Endodermal cell (in vitro differentiated cells): ENCODE data around the gene SLAMF6. TPM values are rescaled to one million over a fixed set of nuclear protein-coding genes. Genes with fewer than 3 reads are reported as not detected.
"Not testable (repeated sequence)": the region's sequence is repeated elsewhere in the genome, so short reads cannot be mapped to it uniquely, and the experiment has no call there.

ENCODE experiments used
- DNase-seq: peaks from one replicate; pipeline ENCODE4 v3.0.0-alpha.2; 2017
- H3K27ac ChIP-seq: 2 replicates; pipeline ENCODE4 v1.5.1; 2013; ENCODE audit warnings: mild to moderate bottlenecking, low read depth, low read length, moderate library complexity
- H3K27me3 ChIP-seq: 2 replicates; pipeline ENCODE4 v1.6.1; 2013; ENCODE audit warnings: mild to moderate bottlenecking, low read length, moderate library complexity; ENCODE audit not compliant: insufficient read depth, control insufficient read depth, poor library complexity, severe bottlenecking
- H3K36me3 ChIP-seq: 2 replicates; pipeline ENCODE4 v1.7.0; 2013; ENCODE audit warnings: mild to moderate bottlenecking, low read length, moderate library complexity; ENCODE audit not compliant: control insufficient read depth, insufficient read depth
- H3K4me1 ChIP-seq: one replicate; pipeline ENCODE4 v1.7.0; 2013; ENCODE audit warnings: low read length; ENCODE audit not compliant: control insufficient read depth, insufficient read depth
- H3K4me3 ChIP-seq: 2 replicates; pipeline ENCODE4 v1.5.1; 2013; ENCODE audit warnings: mild to moderate bottlenecking, low read length, moderate library complexity
- H3K9ac ChIP-seq: 2 replicates; pipeline ENCODE4 v1.6.1; 2013; ENCODE audit warnings: mild to moderate bottlenecking, low read length, moderate library complexity; ENCODE audit not compliant: poor library complexity, severe bottlenecking; ENCODE audit errors: extremely low read depth
- H3K9me3 ChIP-seq: 2 replicates; pipeline ENCODE4 v1.6.1; 2013; ENCODE audit warnings: mild to moderate bottlenecking, low read length, moderate library complexity; ENCODE audit not compliant: control insufficient read depth
- H3K27ac Mint-ChIP-seq: 2 replicates; pipeline ENCODE4 v1.8.0; 2020; ENCODE audit warnings: mixed read lengths
- H3K27me3 Mint-ChIP-seq: 2 replicates; pipeline ENCODE4 v1.8.0; 2021; ENCODE audit warnings: mild to moderate bottlenecking, mixed read lengths; ENCODE audit not compliant: insufficient read depth
- H3K36me3 Mint-ChIP-seq: 2 replicates; pipeline ENCODE4 v1.8.0; 2020; ENCODE audit warnings: low read depth, mixed read lengths
- H3K4me1 Mint-ChIP-seq: 2 replicates; pipeline ENCODE4 v1.8.0; 2020; ENCODE audit warnings: mixed read lengths
- H3K4me3 Mint-ChIP-seq: 2 replicates; pipeline ENCODE4 v1.8.0; 2020; ENCODE audit warnings: mild to moderate bottlenecking, moderate library complexity, mixed read lengths
- H3K9me3 Mint-ChIP-seq: 2 replicates; pipeline ENCODE4 v1.8.0; 2020; ENCODE audit warnings: mild to moderate bottlenecking, mixed read lengths
- CTCF ChIP-seq: fragments of 200-600 bp; sonication (generic); conservative IDR thresholded peaks from 2 replicates; pipeline ENCODE4 v1.5.0; 2021; ENCODE audit warnings: antibody characterized with exemption, mild to moderate bottlenecking
- WGBS, 2 experiments: methylation state at CpG; one replicate each; pipeline versions ENCODE4 v1.1.5 to v1.1.7; 2013; ENCODE audit warnings: missing lambda C conversion rate in 2 of 2, mixed read lengths in 1 of 2; ENCODE audit not compliant: insufficient coverage in 1 of 2, insufficient read length in 1 of 2; 5-methylcytosine and 5-hydroxymethylcytosine counted together
- total RNA-seq, 2 donors: library from RNA; stranded (reverse); fragmentation: NEBNext Ultra II Directional in 1 of 2; extraction: Animal tissue kit (Norgen Biotek cat#: 25700) in 1 of 2; gene quantifications; 2 replicates in 1 of 2; 3 replicates in 1 of 2; pipeline ENCODE4 v1.2.1, GENCODE V29; 2021

The SLAMF6 gene
- total RNA-seq, 2 donors from 2014 or later, result not detected

DNA sequence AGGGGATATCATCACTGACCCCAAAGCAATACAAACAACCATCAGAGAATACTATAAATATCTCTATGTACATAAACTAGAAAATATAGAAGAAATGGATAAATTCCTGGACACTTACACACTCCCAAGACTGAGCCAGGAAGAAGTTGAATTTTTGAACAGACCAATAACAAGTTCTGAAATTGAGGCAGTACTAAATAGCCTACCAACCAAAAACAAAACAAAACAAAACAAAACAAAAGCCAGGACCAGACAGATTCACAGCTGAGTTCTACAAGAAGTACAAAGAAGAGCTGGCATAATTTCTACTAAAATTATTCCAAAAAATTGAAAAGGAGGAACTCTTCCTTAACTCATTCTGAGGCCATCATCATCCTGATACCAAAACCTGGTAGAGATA lies 37.8 kb upstream of the SLAMF6 start:
- Histone ChIP-seq H3K27ac (no peak overlapping the region), H3K4me3 (no peak overlapping the region)

GRCh38 chr1:160560045-160560705 lies 37.1 kb upstream of the SLAMF6 start:
- Histone ChIP-seq H3K4me3 (no peak overlapping the region), H3K27me3 (no peaks in the 10 kb centered on the region), H3K36me3 (no peaks in the 10 kb centered on the region), H3K9ac (no peak overlapping the region), H3K4me1 (peaks cover 2% of the 10 kb centered on the region), H3K9me3 (peaks cover 15% of the 10 kb centered on the region), H3K27ac (no peak overlapping the region)
- H3K27ac Mint-ChIP-seq, result no peak overlapping the region
- no peak for DNase-seq
- H3K4me3 Mint-ChIP-seq, result no peak overlapping the region
- no peaks in the 10 kb centered on the region for H3K36me3 Mint-ChIP-seq
- peaks cover 4% of the 10 kb centered on the region for H3K27me3 Mint-ChIP-seq
- TF ChIP-seq CTCF, result no peak
- peaks cover 15% of the 10 kb centered on the region for H3K9me3 Mint-ChIP-seq
- 90 to 92% methylated on average over 4 of the region's 4 CpGs for WGBS, 2 experiments
- no peaks in the 10 kb centered on the region for H3K4me1 Mint-ChIP-seq

More for the DNA sequence above, 37.8 kb upstream of the SLAMF6 start:
- Mint-ChIP-seq H3K4me3 (no peak overlapping the region), H3K27me3 (peaks cover 2% of the 10 kb centered on the region), H3K9me3 (peaks cover 15% of the 10 kb centered on the region), H3K36me3 (no peaks in the 10 kb centered on the region), H3K27ac (no peak overlapping the region), H3K4me1 (no peaks in the 10 kb centered on the region)
- no peak for DNase-seq
- H3K36me3 ChIP-seq, result no peaks in the 10 kb centered on the region
- no peaks in the 10 kb centered on the region for H3K27me3 ChIP-seq
- peaks cover 2% of the 10 kb centered on the region for H3K4me1 ChIP-seq
- no peak for TF ChIP-seq CTCF
- H3K9me3 ChIP-seq, result peaks cover 15% of the 10 kb centered on the region
- H3K9ac ChIP-seq, result no peak overlapping the region

DNA sequence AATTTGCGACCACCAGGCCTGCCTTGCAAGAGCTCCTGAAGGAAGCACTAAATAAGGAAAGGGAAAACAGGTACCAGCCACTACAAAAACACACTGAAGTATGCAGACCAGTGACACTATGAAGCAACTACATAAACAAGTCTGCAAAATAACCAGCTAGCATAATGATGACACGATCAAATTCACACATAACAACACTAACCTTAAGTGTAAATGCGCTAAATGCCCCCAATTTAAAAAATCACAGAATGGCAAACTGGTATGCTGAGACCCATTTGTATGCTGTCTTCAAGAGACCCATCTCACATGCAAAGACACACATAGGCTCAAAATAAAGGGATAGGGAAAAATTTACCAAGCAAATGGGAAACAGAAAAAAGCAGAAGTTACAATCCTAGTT lies 36.4 kb upstream of the SLAMF6 start:
- not testable (repeated sequence) for H3K4me3 Mint-ChIP-seq, H3K27me3 Mint-ChIP-seq, DNase-seq, H3K27ac Mint-ChIP-seq, H3K36me3 Mint-ChIP-seq, H3K27me3 ChIP-seq, H3K4me3 ChIP-seq, H3K9ac ChIP-seq, H3K4me1 Mint-ChIP-seq, H3K4me1 ChIP-seq, H3K36me3 ChIP-seq, H3K27ac ChIP-seq
- H3K9me3 Mint-ChIP-seq, result peaks cover 15% of the 10 kb centered on the region
- 92 to 93% methylated on average over 2 to 3 of the region's 3 CpGs for WGBS, 2 experiments
- H3K9me3 ChIP-seq, result peaks cover 15% of the 10 kb centered on the region
